ENCODE measurements around the gene SERPINB2.

GRCh38 chr18:63850636-63851035, 36.9 kb upstream of the SERPINB2 start:
- TF ChIP-seq CTCF (IDR thresholded peaks at IDR 0.05), result no peak
- TF ChIP-seq POLR2A (IDR thresholded peaks at IDR 0.05), result no peak

Data from lower leg skin (tissue), 3 donors.